Astrocyte (in vitro differentiated cells and primary cell): ENCODE measurements around the gene ZBTB16.

Source experiments
- EZH2 ChIP-seq: IDR thresholded peaks from 2 replicates; pipeline ENCODE4 v1.6.1; 2012; ENCODE audit warnings: mild to moderate bottlenecking, low read length, inconsistent platforms; ENCODE audit not compliant: insufficient read depth
- TF ChIP-seq, protein P1 (sequence below): IDR thresholded peaks from 2 replicates; pipeline ENCODE4 v1.5.1; 2011; ENCODE audit warnings: low read depth, mild to moderate bottlenecking, inconsistent platforms, low read length, moderate library complexity; ENCODE audit not compliant: insufficient read depth

DNA sequence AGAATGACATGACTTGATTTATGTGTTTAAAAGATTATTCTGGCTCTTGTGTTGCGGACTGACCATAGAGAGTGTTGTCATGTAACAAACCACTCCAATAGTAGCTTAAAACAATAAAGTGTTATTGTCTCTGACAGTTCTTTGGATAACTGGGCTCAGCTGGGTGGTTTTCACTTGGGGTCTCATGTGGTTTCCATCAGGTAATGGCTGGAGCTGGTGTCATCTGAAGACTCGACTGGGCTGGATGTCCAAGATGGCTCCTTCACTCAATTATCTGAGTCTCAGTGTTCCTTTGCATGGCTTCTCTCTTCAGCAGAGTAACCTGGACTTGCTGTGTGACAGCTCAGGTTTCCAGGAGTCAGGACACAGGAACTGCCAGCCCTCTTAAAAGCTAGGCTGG lies 132.4 kb downstream of the ZBTB16 start:
- TF ChIP-seq, protein P1, sequence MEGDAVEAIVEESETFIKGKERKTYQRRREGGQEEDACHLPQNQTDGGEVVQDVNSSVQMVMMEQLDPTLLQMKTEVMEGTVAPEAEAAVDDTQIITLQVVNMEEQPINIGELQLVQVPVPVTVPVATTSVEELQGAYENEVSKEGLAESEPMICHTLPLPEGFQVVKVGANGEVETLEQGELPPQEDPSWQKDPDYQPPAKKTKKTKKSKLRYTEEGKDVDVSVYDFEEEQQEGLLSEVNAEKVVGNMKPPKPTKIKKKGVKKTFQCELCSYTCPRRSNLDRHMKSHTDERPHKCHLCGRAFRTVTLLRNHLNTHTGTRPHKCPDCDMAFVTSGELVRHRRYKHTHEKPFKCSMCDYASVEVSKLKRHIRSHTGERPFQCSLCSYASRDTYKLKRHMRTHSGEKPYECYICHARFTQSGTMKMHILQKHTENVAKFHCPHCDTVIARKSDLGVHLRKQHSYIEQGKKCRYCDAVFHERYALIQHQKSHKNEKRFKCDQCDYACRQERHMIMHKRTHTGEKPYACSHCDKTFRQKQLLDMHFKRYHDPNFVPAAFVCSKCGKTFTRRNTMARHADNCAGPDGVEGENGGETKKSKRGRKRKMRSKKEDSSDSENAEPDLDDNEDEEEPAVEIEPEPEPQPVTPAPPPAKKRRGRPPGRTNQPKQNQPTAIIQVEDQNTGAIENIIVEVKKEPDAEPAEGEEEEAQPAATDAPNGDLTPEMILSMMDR = no peak
- TF ChIP-seq EZH2 = no peak
